GM12878 (cell line): ENCODE results near the gene INHBC.

Source experiments
- CTCF ChIP-seq, 3 experiments: IDR thresholded peaks in 2 of 3; conservative IDR thresholded peaks in 1 of 3; 2 replicates each; pipeline ENCODE4 v1.5.1; 2011; ENCODE audit warnings: low read depth in 3 of 3, low read length in 3 of 3, mild to moderate bottlenecking in 3 of 3, control low read depth in 2 of 3, moderate library complexity in 2 of 3, inconsistent platforms in 1 of 3, mixed read lengths in 1 of 3; ENCODE audit not compliant: control insufficient read depth in 2 of 3, insufficient read depth in 1 of 3; ENCODE audit errors: extremely low read depth in 1 of 3
- POLR2A ChIP-seq: IDR thresholded peaks from 2 replicates; pipeline ENCODE4 v1.6.1; 2011; ENCODE audit warnings: low read depth, mild to moderate bottlenecking, low read length

GRCh38 chr12:57461276-57461916 lies 26.8 kb downstream of the INHBC start:
- TF ChIP-seq CTCF (IDR thresholded peaks at IDR 0.05 in 2 of 3, conservative IDR thresholded peaks at IDR 0.05 in 1 of 3; ENCODE audit: control insufficient read depth in 2 of 3, extremely low read depth in 1 of 3, insufficient read depth in 1 of 3, low read depth in 3 of 3, low read length in 3 of 3) (no peak), POLR2A (no peak)
